Stomach smooth muscle (tissue), 2 donors: ENCODE data around the gene CMTM1.
A peak's percentile ranks its signal among the peaks of the same experiment; 100 is the strongest.

ENCODE experiments used
- H3K27ac ChIP-seq: one replicate; pipeline ENCODE4 v1.7.0; 2013; ENCODE audit warnings: mild to moderate bottlenecking, low read length, inconsistent platforms
- H3K27me3 ChIP-seq, 2 donors: one replicate each; pipeline ENCODE4 v1.7.0; 2013; ENCODE audit warnings: low read length in 2 of 2; ENCODE audit not compliant: insufficient read depth in 2 of 2, control insufficient read depth in 1 of 2
- H3K36me3 ChIP-seq, 2 donors: one replicate each; pipeline ENCODE4 v1.7.0; 2013; ENCODE audit warnings: low read length in 2 of 2; ENCODE audit not compliant: control insufficient read depth in 2 of 2, insufficient read depth in 2 of 2
- H3K4me1 ChIP-seq: one replicate; pipeline ENCODE4 v1.7.0; 2013; ENCODE audit warnings: low read length; ENCODE audit not compliant: control insufficient read depth, insufficient read depth
- H3K4me3 ChIP-seq, 2 donors: one replicate each; pipeline ENCODE4 v1.7.0; 2013; ENCODE audit warnings: low read length in 2 of 2
- H3K9ac ChIP-seq, 2 donors: one replicate each; pipeline ENCODE4 v1.7.0; 2013; ENCODE audit warnings: low read length in 2 of 2, mild to moderate bottlenecking in 1 of 2
- H3K9me3 ChIP-seq, 2 donors: one replicate each; pipeline ENCODE4 v1.7.0; 2013; ENCODE audit warnings: low read length in 2 of 2; ENCODE audit not compliant: control insufficient read depth in 2 of 2
- donor health status: healthy.
- donor health status: Pancreatic carcinoma.

CMTM1 gene

DNA sequence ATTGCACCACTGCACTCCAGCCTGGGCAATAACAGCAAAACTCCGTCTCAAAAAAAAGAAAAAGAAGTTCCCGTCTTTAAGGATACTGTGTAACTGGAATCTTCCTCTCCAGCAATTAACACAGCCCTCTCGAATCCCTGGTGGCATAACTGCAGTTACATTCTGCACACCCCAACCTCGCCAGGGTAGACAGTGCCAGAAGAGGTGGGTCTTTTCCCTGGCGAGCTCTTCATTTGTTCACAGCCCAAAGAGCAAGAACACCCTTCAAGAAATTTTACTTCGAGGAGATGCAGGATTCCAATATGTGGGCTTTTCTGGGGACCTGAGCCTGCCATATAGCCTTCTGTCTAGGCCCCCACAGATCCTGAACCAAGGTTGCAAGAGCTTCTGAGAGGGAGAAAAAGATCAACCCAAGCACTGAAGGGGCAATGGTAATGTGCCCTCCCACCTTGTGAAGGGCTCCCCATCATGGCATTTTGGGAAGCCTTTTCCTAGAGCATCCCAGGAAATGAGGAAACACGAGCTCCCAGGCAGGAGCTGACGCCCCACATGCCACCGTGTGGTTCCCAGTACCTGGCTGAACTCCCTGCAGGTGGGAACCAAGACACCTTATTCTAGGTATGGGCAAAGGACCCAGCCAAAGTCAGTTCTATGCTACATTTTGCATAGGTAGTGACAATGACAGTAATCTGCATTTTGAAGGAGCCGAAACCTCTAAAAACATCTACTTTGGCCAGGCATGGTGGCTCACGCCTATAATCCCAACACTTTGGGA, 43.2 kb upstream of the CMTM1 start:
- H3K9me3 ChIP-seq: no peaks in the 10 kb centered on the region
- no peak overlapping the region for H3K9ac ChIP-seq
- no peak overlapping the region for H3K4me3 ChIP-seq
- peaks cover 22% of the 10 kb centered on the region for H3K4me1 ChIP-seq
- H3K36me3 ChIP-seq: peaks cover 18 to 40% of the 10 kb centered on the region in 2 donors
- no peak overlapping the region for H3K27ac ChIP-seq
- no peaks in the 10 kb centered on the region for H3K27me3 ChIP-seq

DNA sequence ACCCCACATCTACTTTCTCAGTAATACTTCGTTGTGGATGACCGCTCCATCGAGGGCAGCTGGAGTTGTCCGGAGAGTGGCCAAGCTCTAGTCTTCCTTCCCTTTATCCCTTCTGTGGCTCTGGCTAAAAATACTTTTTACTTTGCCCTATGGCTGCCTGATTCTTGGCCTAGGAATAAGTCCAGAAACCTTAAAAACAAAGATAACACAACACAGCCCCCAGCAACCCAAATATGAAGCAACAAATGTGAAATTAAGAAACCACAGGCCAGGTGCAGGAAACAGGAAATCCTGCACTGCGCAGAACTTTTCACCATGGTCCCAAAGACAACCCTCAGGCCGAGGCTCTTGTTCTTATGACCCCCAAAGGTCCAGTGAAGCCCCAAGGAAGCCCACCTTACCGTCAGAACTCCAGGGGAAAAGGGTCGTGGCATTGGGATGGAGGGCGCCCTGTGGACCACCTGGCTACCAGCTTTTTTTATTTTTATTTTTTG, 42.3 kb upstream of the CMTM1 start:
- Histone ChIP-seq H3K4me3 (no peak overlapping the region), H3K36me3 (peaks cover 27 to 48% of the 10 kb centered on the region in 2 donors), H3K9ac (no peak overlapping the region), H3K27ac (peak overlapping the region; percentile 11), H3K4me1 (peaks cover 19% of the 10 kb centered on the region), H3K27me3 (no peaks in the 10 kb centered on the region), H3K9me3 (no peaks in the 10 kb centered on the region)

DNA sequence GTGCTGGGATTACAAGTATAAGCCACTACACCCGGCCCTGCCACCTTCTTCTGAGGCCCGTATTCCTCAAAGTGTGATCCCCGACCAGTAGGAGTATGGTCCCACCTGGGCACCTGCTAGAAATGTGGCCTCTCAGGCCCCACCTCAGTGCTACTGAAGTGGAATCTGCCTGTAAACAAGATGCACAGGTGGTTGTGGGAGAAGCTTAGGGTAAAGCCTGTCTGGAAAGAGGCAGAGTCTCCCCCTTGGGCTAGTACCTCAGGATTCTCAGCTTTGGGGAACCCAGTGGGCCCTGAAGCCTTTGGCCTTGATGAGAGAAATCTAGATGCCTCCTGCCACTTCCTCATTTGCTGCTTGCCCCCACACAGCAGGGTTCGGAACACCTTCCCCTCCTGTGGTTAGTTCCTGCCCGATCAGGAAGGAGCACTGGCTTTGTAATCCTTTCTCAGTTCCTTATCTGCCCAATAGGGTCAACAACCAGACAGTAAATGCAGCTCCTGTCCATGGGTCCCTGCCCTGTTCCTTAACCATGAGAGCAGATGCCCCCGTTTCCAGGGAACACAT, 41.6 kb upstream of the CMTM1 start:
- no peak overlapping the region for H3K4me3 ChIP-seq
- H3K27ac ChIP-seq: no peak overlapping the region
- no peak overlapping the region for H3K9ac ChIP-seq
- no peaks in the 10 kb centered on the region for H3K9me3 ChIP-seq
- H3K27me3 ChIP-seq: no peaks in the 10 kb centered on the region
- peaks cover 33 to 55% of the 10 kb centered on the region in 2 donors for H3K36me3 ChIP-seq
- peaks cover 18% of the 10 kb centered on the region for H3K4me1 ChIP-seq

DNA sequence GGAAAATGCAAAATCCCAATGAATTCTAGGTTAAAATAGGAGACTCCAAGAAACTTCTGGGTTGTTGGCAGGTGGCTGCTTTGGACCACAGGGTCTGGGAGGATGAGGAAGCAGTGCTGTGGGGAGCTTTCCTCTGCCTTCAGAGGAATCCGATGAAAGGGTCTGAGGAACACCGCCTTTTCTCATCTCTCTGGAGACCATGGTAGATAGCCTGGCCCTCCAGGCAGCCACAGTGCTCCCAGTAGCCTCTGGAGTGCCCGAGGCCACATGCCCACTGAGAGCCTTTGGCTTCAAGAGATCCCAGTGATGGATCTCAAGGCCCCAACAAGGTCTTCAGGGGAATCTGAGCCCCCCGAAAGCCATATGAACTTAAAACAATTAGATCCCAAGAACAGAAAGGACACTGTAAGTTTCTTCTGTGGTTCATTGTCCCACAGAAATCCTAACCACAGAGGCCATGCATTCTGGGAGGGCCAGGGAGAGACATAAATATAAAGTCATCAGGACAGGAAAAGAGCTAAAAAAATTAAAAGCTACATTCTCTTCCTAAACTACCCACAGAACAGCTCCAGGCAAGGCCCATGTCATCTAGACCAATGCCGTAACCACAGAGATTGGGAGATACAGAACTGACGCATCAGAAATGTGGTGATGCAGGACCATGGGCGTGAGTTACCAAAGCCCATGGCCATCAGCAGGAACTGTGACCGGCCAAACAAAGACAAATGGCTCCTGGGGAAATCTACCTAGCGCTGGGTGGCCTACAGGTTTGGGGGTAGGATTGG, 40.7 kb upstream of the CMTM1 start:
- no peak overlapping the region for H3K27ac ChIP-seq
- H3K9ac ChIP-seq: no peak overlapping the region
- H3K36me3 ChIP-seq: peaks cover 38 to 54% of the 10 kb centered on the region in 2 donors
- H3K4me3 ChIP-seq: no peak overlapping the region
- no peaks in the 10 kb centered on the region for H3K9me3 ChIP-seq
- no peaks in the 10 kb centered on the region for H3K27me3 ChIP-seq
- peaks cover 14% of the 10 kb centered on the region for H3K4me1 ChIP-seq

DNA sequence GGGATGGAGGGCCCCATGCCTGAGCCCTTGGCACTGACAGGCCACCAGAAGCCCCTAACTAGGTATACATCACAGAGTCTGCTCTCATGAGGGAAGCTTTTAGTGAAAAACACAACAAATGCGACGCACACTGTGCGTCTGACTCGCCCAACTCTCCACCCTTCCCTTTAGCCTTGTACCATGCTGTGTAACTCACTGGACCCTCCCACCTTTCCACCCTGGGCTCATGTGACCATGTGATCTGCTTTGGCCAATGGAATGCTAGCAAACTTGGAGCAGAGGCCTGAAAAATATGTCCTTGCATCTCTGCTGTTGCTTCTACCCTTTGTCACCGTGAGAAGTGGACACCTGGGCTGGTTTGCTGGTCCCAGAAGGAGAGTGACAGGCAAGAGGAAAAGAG, 37.9 kb upstream of the CMTM1 start:
- Histone ChIP-seq H3K36me3 (peaks cover 46 to 57% of the 10 kb centered on the region in 2 donors), H3K9ac (no peak overlapping the region), H3K9me3 (no peaks in the 10 kb centered on the region), H3K4me1 (peaks cover under 1% of the 10 kb centered on the region), H3K27ac (no peak overlapping the region), H3K27me3 (no peaks in the 10 kb centered on the region), H3K4me3 (no peak overlapping the region)

DNA sequence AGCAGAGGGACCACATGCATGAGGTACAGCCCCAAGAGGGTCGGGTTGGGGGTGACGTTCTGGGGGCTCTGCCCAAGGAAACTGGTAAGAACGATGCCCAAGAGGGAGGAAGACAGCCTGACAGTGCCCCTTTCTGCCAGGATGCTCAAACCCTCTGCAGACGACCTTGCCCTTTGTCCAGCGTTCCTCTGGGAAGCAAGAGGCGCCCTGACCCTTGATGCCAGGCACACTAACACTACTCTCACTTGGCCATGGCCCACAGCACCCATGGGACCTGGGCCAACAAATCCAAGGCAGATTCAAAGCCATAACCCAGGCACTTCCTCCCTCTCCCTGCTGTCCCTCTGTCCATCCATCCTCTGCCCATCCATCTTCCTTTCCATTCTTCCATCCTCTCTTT, 36.8 kb upstream of the CMTM1 start:
- Histone ChIP-seq H3K9ac (no peak overlapping the region), H3K4me1 (no peaks in the 10 kb centered on the region), H3K27me3 (no peaks in the 10 kb centered on the region), H3K36me3 (peaks cover 45 to 55% of the 10 kb centered on the region in 2 donors), H3K4me3 (no peak overlapping the region), H3K9me3 (no peaks in the 10 kb centered on the region), H3K27ac (no peak overlapping the region)

DNA sequence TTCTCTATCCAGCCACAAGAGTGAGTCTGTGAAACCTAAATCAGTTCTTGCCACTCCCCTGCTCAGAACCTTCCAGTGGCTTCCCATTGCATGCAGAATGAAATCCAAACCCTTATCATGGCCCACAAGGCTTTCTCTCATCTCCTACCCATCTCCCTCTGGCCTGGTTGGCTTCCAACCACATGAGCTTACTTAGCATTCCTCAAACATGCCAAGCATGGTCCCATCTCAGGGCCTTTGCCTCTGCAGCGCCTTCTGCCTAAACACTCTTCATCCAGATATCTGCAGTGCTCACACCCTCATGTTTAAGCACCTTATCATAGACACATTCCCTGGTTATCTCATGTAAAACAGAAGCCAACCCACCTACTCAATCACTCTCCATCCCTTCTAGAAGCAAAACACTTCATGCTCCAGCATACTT, 31.9 kb upstream of the CMTM1 start:
- Histone ChIP-seq H3K27ac (no peak overlapping the region), H3K4me3 (no peak overlapping the region), H3K4me1 (no peaks in the 10 kb centered on the region), H3K27me3 (no peaks in the 10 kb centered on the region), H3K9ac (no peak overlapping the region), H3K36me3 (peaks cover 40 to 42% of the 10 kb centered on the region in 2 donors), H3K9me3 (no peaks in the 10 kb centered on the region)

DNA sequence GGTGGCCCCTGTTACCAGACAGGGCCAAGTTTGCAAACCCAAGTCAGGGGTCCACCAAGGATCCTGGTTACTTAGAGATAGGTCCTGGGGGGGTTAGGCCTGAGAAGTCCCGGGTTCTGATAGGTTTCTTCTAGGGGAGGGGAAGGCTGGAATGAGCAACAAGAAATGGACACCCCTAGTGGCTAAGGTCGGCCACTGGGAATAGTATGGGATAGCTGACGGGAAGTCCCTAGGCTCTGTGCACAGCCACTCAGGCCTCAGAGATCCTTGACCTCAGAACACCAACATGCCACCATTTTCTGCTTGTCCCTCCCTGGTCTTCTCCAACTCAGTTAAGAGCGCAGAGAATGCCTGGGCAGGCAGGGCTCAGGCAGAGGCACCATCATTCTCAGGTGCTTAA, 29.7 kb upstream of the CMTM1 start:
- H3K9ac ChIP-seq: no peak overlapping the region
- no peaks in the 10 kb centered on the region for H3K27me3 ChIP-seq
- H3K27ac ChIP-seq: no peak overlapping the region
- H3K36me3 ChIP-seq: peaks cover 26 to 34% of the 10 kb centered on the region in 2 donors
- no peak overlapping the region for H3K4me3 ChIP-seq
- no peaks in the 10 kb centered on the region for H3K9me3 ChIP-seq
- H3K4me1 ChIP-seq: no peaks in the 10 kb centered on the region

DNA sequence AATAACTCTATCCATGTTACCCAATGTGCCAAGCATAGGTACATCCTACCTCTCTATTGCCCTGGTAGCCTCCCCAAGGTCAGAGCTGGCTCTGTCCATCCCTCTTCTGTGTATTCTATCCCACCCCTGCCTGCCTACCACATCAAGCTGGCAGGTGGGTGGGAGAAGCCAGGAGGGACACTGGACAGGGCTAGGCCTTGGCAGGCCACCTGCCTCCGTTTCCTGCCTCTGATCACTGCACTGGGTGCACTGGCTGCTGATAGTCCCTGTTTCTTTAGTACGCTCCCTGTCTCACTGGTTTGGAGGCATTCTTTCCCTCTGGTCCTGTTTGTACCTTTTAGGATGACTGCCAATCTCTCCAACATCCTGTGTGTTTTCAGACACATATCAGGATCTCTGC, 29.0 kb upstream of the CMTM1 start:
- no peak overlapping the region for H3K27ac ChIP-seq
- H3K9ac ChIP-seq: no peak overlapping the region
- H3K9me3 ChIP-seq: no peaks in the 10 kb centered on the region
- H3K36me3 ChIP-seq: peaks cover 25 to 40% of the 10 kb centered on the region in 2 donors
- H3K4me3 ChIP-seq: no peak overlapping the region
- peaks cover 2% of the 10 kb centered on the region for H3K4me1 ChIP-seq
- no peaks in the 10 kb centered on the region for H3K27me3 ChIP-seq

DNA sequence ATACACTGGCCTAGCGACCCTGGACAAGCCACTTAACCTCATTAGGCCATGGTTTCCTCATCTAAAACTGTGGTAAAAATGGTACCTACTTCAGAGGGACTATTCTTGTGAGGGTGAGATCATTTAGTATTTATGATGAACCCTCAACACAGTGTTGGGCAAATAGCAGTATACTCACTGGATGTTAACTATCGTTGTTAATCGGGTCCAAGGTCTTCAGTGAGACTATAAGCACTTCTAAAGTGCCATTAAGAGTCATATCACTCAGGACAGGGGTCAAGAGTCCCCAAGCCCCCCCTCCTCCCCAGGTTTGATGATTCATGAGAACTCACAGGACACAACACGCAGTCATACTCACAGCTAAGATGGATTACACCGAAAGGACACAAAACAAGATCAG, 27.3 kb upstream of the CMTM1 start:
- Histone ChIP-seq H3K36me3 (peaks cover 32 to 46% of the 10 kb centered on the region in 2 donors), H3K27ac (no peak overlapping the region), H3K4me3 (no peak overlapping the region), H3K27me3 (no peaks in the 10 kb centered on the region), H3K4me1 (peaks cover 5% of the 10 kb centered on the region), H3K9ac (no peak overlapping the region), H3K9me3 (no peaks in the 10 kb centered on the region)
